HG02870 (cell line): Measurements from ENCODE around the gene OLFML3.

Source experiments
- ATAC-seq: cut with Tn5 transposase; IDR thresholded peaks from one replicate; pipeline ENCODE4 v1.9.1; 2021; ENCODE audit warnings: mild to moderate bottlenecking, moderate library complexity; ENCODE audit not compliant: unreplicated experiment

OLFML3 gene

GRCh38 chr1:114024049-114024448 is 44.8 kb downstream of the OLFML3 start:
- no peak for ATAC-seq

- ATAC-seq: no peak
Measured at GRCh38 chr1:114025609-114026401, 46.5 kb downstream of the OLFML3 start.

GRCh38 chr1:114026797-114027196 is 47.5 kb downstream of the OLFML3 start:
- ATAC-seq: no peak
